ENCODE data around the gene LTB4R2.

LTB4R2 gene

GRCh38 chr14:24299255-24300191 is 10.4 kb upstream of the LTB4R2 start, which contains the start of the genes DHRS1 and NOP9:
TSS of gene DHRS1 (minus strand) at chr14:24299780. CDS start at chr14:24299106, 674 bp downstream.
TSS of gene NOP9 (plus strand) at chr14:24299850. CDS start at chr14:24299955, 105 bp downstream.
- H3K36me3 Mint-ChIP-seq (ENCODE audit: low read depth): peaks cover 24% of the 10 kb centered on the region
- no peaks in the 10 kb centered on the region for H3K27me3 Mint-ChIP-seq (ENCODE audit: low read depth)
- H3K9me3 Mint-ChIP-seq: no peaks in the 10 kb centered on the region
- H3K27ac Mint-ChIP-seq: peak within 1 kb of the TSS; percentile 89
- peak within 1 kb of the TSS; percentile 91 for H3K4me3 Mint-ChIP-seq
- H3K4me1 Mint-ChIP-seq (ENCODE audit: low read depth): peaks cover 32% of the 10 kb centered on the region

- Mint-ChIP-seq H3K9me3 (no peaks in the 10 kb centered on the region), H3K27me3 (ENCODE audit: low read depth) (no peaks in the 10 kb centered on the region), H3K4me1 (ENCODE audit: low read depth) (peaks cover 32% of the 10 kb centered on the region), H3K27ac (peak overlapping the region; percentile 89), H3K36me3 (ENCODE audit: low read depth) (peaks cover 32% of the 10 kb centered on the region), H3K4me3 (peak overlapping the region; percentile 91)
Measured at GRCh38 chr14:24300326-24300980, 9.5 kb upstream of the LTB4R2 start.

- Mint-ChIP-seq H3K36me3 (ENCODE audit: low read depth) (peaks cover 44% of the 10 kb centered on the region), H3K27me3 (ENCODE audit: low read depth) (no peaks in the 10 kb centered on the region), H3K27ac (no peak overlapping the region), H3K4me1 (ENCODE audit: low read depth) (peaks cover 24% of the 10 kb centered on the region), H3K9me3 (no peaks in the 10 kb centered on the region), H3K4me3 (no peak overlapping the region)
Measured at GRCh38 chr14:24304019-24304387, 5.9 kb upstream of the LTB4R2 start.

- Mint-ChIP-seq H3K27ac (no peak overlapping the region), H3K4me3 (no peak overlapping the region), H3K36me3 (ENCODE audit: low read depth) (peaks cover 53% of the 10 kb centered on the region), H3K9me3 (no peaks in the 10 kb centered on the region), H3K4me1 (ENCODE audit: low read depth) (peaks cover 30% of the 10 kb centered on the region), H3K27me3 (ENCODE audit: low read depth) (no peaks in the 10 kb centered on the region)
Measured at GRCh38 chr14:24307156-24307574, 2.8 kb upstream of the LTB4R2 start.

GRCh38 chr14:24307575-24308341 is 2.2 kb upstream of the LTB4R2 start, which contains the start of gene CIDEB:
TSS of gene CIDEB (minus strand) at chr14:24307977. CDS start at chr14:24307858, 119 bp downstream.
- peak within 1 kb of the TSS; percentile 34 for H3K27ac Mint-ChIP-seq
- peaks cover 54% of the 10 kb centered on the region for H3K36me3 Mint-ChIP-seq (ENCODE audit: low read depth)

GRCh38 chr14:24308342-24309124 is 1.4 kb upstream of the LTB4R2 start:
- Mint-ChIP-seq H3K9me3 (no peaks in the 10 kb centered on the region), H3K27ac (peak overlapping the region; percentile 34), H3K4me3 (peak overlapping the region; percentile 13), H3K36me3 (ENCODE audit: low read depth) (peaks cover 49% of the 10 kb centered on the region), H3K4me1 (ENCODE audit: low read depth) (peaks cover 43% of the 10 kb centered on the region), H3K27me3 (ENCODE audit: low read depth) (no peaks in the 10 kb centered on the region)

More at GRCh38 chr14:24307575-24308341, 2.2 kb upstream of the LTB4R2 start, which contains the start of gene CIDEB:
- Mint-ChIP-seq H3K9me3 (no peaks in the 10 kb centered on the region), H3K4me3 (peak within 1 kb of the TSS; percentile 13), H3K27me3 (ENCODE audit: low read depth) (no peaks in the 10 kb centered on the region), H3K4me1 (ENCODE audit: low read depth) (peaks cover 36% of the 10 kb centered on the region)

- Mint-ChIP-seq H3K27ac (peak overlapping the region; percentile 89), H3K9me3 (no peaks in the 10 kb centered on the region), H3K4me3 (peak overlapping the region; percentile 82), H3K36me3 (ENCODE audit: low read depth) (peaks cover 42% of the 10 kb centered on the region), H3K27me3 (ENCODE audit: low read depth) (no peaks in the 10 kb centered on the region), H3K4me1 (ENCODE audit: low read depth) (peaks cover 60% of the 10 kb centered on the region)
Measured at GRCh38 chr14:24310265-24310645, 315 bp downstream of the LTB4R2 start.

GRCh38 chr14:24310646-24311604 is 985 bp downstream of the LTB4R2 start, which contains the start of gene LTB4R:
TSS of gene LTB4R (plus strand) at chr14:24311502. CDS start at chr14:24315652, 4,150 bp downstream.
- H3K27ac Mint-ChIP-seq: peak within 1 kb of the TSS; percentile 89
- peaks cover 65% of the 10 kb centered on the region for H3K4me1 Mint-ChIP-seq (ENCODE audit: low read depth)
- H3K27me3 Mint-ChIP-seq (ENCODE audit: low read depth): no peaks in the 10 kb centered on the region
- no peaks in the 10 kb centered on the region for H3K9me3 Mint-ChIP-seq
- H3K4me3 Mint-ChIP-seq: peak within 1 kb of the TSS; percentile 82
- H3K36me3 Mint-ChIP-seq (ENCODE audit: low read depth): peaks cover 43% of the 10 kb centered on the region

GRCh38 chr14:24311837-24312615 is 2.1 kb downstream of the LTB4R2 start:
- Mint-ChIP-seq H3K27me3 (ENCODE audit: low read depth) (no peaks in the 10 kb centered on the region), H3K4me3 (peak overlapping the region; percentile 79), H3K4me1 (ENCODE audit: low read depth) (peaks cover 65% of the 10 kb centered on the region), H3K36me3 (ENCODE audit: low read depth) (peaks cover 33% of the 10 kb centered on the region), H3K9me3 (no peaks in the 10 kb centered on the region), H3K27ac (peak overlapping the region; percentile 76)

- no peaks in the 10 kb centered on the region for H3K27me3 Mint-ChIP-seq (ENCODE audit: low read depth)
- H3K4me1 Mint-ChIP-seq (ENCODE audit: low read depth): peaks cover 67% of the 10 kb centered on the region
- H3K27ac Mint-ChIP-seq: peak overlapping the region; percentile 92
- no peaks in the 10 kb centered on the region for H3K9me3 Mint-ChIP-seq
- H3K36me3 Mint-ChIP-seq (ENCODE audit: low read depth): peaks cover 34% of the 10 kb centered on the region
- peak overlapping the region; percentile 79 for H3K4me3 Mint-ChIP-seq
Measured at GRCh38 chr14:24312736-24313507, 3.0 kb downstream of the LTB4R2 start.

GRCh38 chr14:24313913-24314312 is 4.0 kb downstream of the LTB4R2 start:
- peak overlapping the region; percentile 92 for H3K27ac Mint-ChIP-seq
- no peaks in the 10 kb centered on the region for H3K27me3 Mint-ChIP-seq (ENCODE audit: low read depth)
- H3K9me3 Mint-ChIP-seq: no peaks in the 10 kb centered on the region
- peaks cover 29% of the 10 kb centered on the region for H3K36me3 Mint-ChIP-seq (ENCODE audit: low read depth)
- peaks cover 61% of the 10 kb centered on the region for H3K4me1 Mint-ChIP-seq (ENCODE audit: low read depth)
- peak overlapping the region; percentile 79 for H3K4me3 Mint-ChIP-seq
